HCT116 (cell line): ENCODE measurements around the gene RNPEPL1. TPM values are rescaled to one million over a fixed set of nuclear protein-coding genes. Genes with fewer than 3 reads are reported as not detected.

ENCODE experiments used
- ATAC-seq: fragments of 200-7000 bp; cut with Tn5 transposase; 2 replicates; pipeline ENCODE4 v1.9.1; 2020; ENCODE audit warnings: mild to moderate bottlenecking, moderate library complexity
- BruUV-seq: library from RNA; stranded (reverse); fragments of 400-500 nt; replicated peaks from 2 replicates; lab custom pipeline; 2021; lab: Mats Ljungman, UMichigan
- CTCF ChIA-PET: fragments of 300-600 bp; sonication (Branson Sonifier 250); formaldehyde crosslinking; loops from one replicate; lab custom pipeline; 2021; ENCODE audit warnings: antibody characterized with exemption; lab: Charles Lee
- POLR2A ChIA-PET: fragments of 300-600, 350-600 bp; sonication (Branson Sonifier 250); formaldehyde crosslinking; loops from one replicate; lab custom pipeline; 2021; ENCODE audit warnings: antibody characterized with exemption; lab: Charles Lee
- RAD21 ChIA-PET, 2 experiments: fragments of 300-600 bp; sonication (Branson Sonifier 250); formaldehyde crosslinking; loops; one replicate each; lab custom pipeline; 2023; ENCODE audit warnings: low total read pairs in 2 of 2; ENCODE audit not compliant: uncharacterized antibody in 2 of 2, unreplicated experiment in 2 of 2, low non-redundant PET in 1 of 2; lab: Charles Lee
- DNase-seq: peaks from one replicate; pipeline ENCODE4 v3.0.0-alpha.2; 2010; ENCODE audit warnings: low read depth, low spot score
- H2AFZ ChIP-seq: fragments of 200-600 bp; shearing (Covaris generic), sonication (generic); 2 replicates; pipeline ENCODE4 v1.6.1; 2017; ENCODE audit warnings: low read depth, mixed run types, mixed read lengths, antibody characterized with exemption, low read length; ENCODE audit not compliant: poor library complexity, severe bottlenecking
- H3K27ac ChIP-seq: 2 replicates; pipeline ENCODE4 v1.5.1; 2012; ENCODE audit warnings: low read depth, low read length
- H3K27me3 ChIP-seq: fragments of 200-600 bp; sonication (generic); 2 replicates; pipeline ENCODE4 v1.6.1; 2016; ENCODE audit warnings: mixed run types, low read length, mixed read lengths; ENCODE audit not compliant: insufficient read depth
- H3K36me3 ChIP-seq, 2 experiments: fragments of 200-500 bp in 1 of 2; fragments of 200-600 bp in 1 of 2; sonication (Bioruptor generic) in 1 of 2; sonication (generic) in 1 of 2; 2 replicates each; pipeline versions ENCODE4 v1.5.1 to v1.6.1; 2014 to 2016; ENCODE audit warnings: low read length in 2 of 2, inconsistent platforms in 1 of 2, mixed read lengths in 1 of 2, mixed run types in 1 of 2; ENCODE audit not compliant: insufficient read depth in 2 of 2, control insufficient read depth in 1 of 2
- H3K4me1 ChIP-seq, 2 experiments: fragments of 200-600 bp in 1 of 2; sonication (generic) in 1 of 2; 2 replicates each; pipeline versions ENCODE4 v1.5.1 to v1.6.1; 2012 to 2017; ENCODE audit warnings: low read length in 2 of 2, inconsistent platforms in 1 of 2, mild to moderate bottlenecking in 1 of 2, mixed read lengths in 1 of 2, mixed run types in 1 of 2, moderate library complexity in 1 of 2; ENCODE audit not compliant: insufficient read depth in 2 of 2, control insufficient read depth in 1 of 2
- H3K4me2 ChIP-seq: fragments of 200-600 bp; sonication (generic); 2 replicates; pipeline ENCODE4 v1.6.1; 2017; ENCODE audit warnings: mixed run types, low read length, mixed read lengths
- H3K4me3 ChIP-seq, 2 experiments: fragments of 200-600 bp in 1 of 2; sonication (generic) in 1 of 2; replicated peaks in 1 of 2; 2 replicates each; pipeline ENCODE4 v1.5.1; 2011 to 2016; ENCODE audit warnings: low read length in 2 of 2, control low read depth in 1 of 2, low read depth in 1 of 2, mild to moderate bottlenecking in 1 of 2, mixed read lengths in 1 of 2, mixed run types in 1 of 2
- H3K79me2 ChIP-seq: fragments of 200-600 bp; sonication (generic); 2 replicates; pipeline ENCODE4 v1.6.1; 2017; ENCODE audit warnings: mild to moderate bottlenecking, mixed run types, low read length, moderate library complexity, mixed read lengths; ENCODE audit not compliant: insufficient read depth
- H3K9ac ChIP-seq: fragments of 200-600 bp; sonication (generic); 2 replicates; pipeline ENCODE4 v1.6.1; 2016; ENCODE audit warnings: low read length, mixed read lengths
- H3K9me2 ChIP-seq: fragments of 200-600 bp; sonication (generic), shearing (Covaris generic); 2 replicates; pipeline ENCODE4 v1.6.1; 2017; ENCODE audit warnings: mixed run types, mild to moderate bottlenecking, moderate library complexity; ENCODE audit not compliant: insufficient read depth
- H3K9me3 ChIP-seq, 2 experiments: fragments of 200-500 bp in 1 of 2; fragments of 200-600 bp in 1 of 2; sonication (Bioruptor generic) in 1 of 2; sonication (generic) in 1 of 2; 2 replicates each; pipeline ENCODE4 v1.6.1; 2014 to 2017; ENCODE audit warnings: low read length in 2 of 2, mixed read lengths in 2 of 2, inconsistent platforms in 1 of 2, low read depth in 1 of 2, mild to moderate bottlenecking in 1 of 2, mixed run types in 1 of 2, moderate library complexity in 1 of 2; ENCODE audit not compliant: control insufficient read depth in 1 of 2, insufficient read depth in 1 of 2
- H4K20me1 ChIP-seq: fragments of 200-600 bp; sonication (generic), shearing (Covaris generic); 2 replicates; pipeline ENCODE4 v1.6.1; 2017; ENCODE audit warnings: mixed run types, mild to moderate bottlenecking, moderate library complexity; ENCODE audit not compliant: insufficient read depth
- EZH2phosphoT487 ChIP-seq: fragments of 200-600 bp; IDR thresholded peaks from 2 replicates; pipeline ENCODE4 v1.6.1; 2018; ENCODE audit warnings: antibody characterized with exemption, borderline replicate concordance
- SIN3A ChIP-seq: IDR thresholded peaks from 2 replicates; pipeline ENCODE4 v1.6.1; 2012; ENCODE audit warnings: low read depth
- intact Hi-C: fragments of 100-400 bp; cut with micrococcal nuclease; formaldehyde crosslinking; loops from 2 replicates; pipeline ENCODE4 v1.10.0; 2022
- total RNA-seq: library from RNA; stranded (reverse); gene quantifications from one replicate; pipeline ENCODE4 v1.2.1, GENCODE V29; 2021; ENCODE audit not compliant: unreplicated experiment
- TF ChIP-seq, protein P1 (sequence below): IDR thresholded peaks from 2 replicates; pipeline ENCODE4 v1.6.1; 2012; ENCODE audit warnings: low read depth

Gene RNPEPL1
- total RNA-seq, 1 experiment from 2014 or later, result 49.7 TPM

DNA sequence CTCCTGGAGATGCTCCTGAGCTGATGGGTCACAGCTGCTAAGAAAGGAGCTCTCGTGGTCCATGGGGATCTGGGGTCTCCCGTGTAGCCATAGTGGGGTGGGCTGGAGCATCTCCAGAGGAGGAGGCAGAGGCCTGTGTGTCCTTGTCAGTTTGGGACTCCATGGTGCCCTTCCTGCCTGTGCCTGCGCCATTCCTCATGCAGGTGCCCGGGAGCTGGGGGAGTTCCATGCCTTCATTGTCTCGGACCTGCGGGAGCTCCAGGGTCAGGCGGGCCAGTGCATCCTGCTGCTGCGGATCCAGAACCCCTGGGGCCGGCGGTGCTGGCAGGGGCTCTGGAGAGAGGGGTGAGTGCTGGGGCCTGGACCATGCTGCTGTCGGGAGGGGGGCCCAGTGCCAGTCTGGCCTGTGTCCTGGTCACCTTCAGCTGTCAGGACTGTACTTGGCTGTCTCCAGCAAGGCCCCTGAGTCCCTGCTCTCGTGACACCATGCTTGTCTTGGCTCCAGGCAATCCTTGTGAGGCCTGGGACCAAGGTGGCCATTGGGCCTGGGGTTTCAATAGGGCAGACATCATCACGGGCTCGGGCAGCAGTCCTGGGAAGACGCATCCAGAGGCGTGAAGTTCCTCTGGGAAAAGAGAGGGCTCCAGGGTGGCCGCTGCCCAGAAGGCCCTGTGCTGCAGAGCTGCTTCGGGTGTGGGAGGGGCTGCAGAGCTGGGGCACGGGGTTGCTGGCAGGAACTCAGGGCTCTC, 25.6 kb downstream of the RNPEPL1 start:
- Histone ChIP-seq H4K20me1 (no peaks in the 10 kb centered on the region), H3K9ac (no peak overlapping the region)
- CTCF ChIA-PET, result no interaction called here

More for the DNA sequence above, 25.6 kb downstream of the RNPEPL1 start:
- no peak overlapping the region for H3K4me2 ChIP-seq
- no peaks in the 10 kb centered on the region for H3K9me3 ChIP-seq
- no peaks in the 10 kb centered on the region for H3K4me1 ChIP-seq
- no peak overlapping the region for H3K27ac ChIP-seq
- BruUV-seq, result no TSS peak
- peaks cover 3 to 9% of the 10 kb centered on the region in 2 experiments; a peak in 3 of 4 replicates for H3K36me3 ChIP-seq
- TF ChIP-seq, protein P1, sequence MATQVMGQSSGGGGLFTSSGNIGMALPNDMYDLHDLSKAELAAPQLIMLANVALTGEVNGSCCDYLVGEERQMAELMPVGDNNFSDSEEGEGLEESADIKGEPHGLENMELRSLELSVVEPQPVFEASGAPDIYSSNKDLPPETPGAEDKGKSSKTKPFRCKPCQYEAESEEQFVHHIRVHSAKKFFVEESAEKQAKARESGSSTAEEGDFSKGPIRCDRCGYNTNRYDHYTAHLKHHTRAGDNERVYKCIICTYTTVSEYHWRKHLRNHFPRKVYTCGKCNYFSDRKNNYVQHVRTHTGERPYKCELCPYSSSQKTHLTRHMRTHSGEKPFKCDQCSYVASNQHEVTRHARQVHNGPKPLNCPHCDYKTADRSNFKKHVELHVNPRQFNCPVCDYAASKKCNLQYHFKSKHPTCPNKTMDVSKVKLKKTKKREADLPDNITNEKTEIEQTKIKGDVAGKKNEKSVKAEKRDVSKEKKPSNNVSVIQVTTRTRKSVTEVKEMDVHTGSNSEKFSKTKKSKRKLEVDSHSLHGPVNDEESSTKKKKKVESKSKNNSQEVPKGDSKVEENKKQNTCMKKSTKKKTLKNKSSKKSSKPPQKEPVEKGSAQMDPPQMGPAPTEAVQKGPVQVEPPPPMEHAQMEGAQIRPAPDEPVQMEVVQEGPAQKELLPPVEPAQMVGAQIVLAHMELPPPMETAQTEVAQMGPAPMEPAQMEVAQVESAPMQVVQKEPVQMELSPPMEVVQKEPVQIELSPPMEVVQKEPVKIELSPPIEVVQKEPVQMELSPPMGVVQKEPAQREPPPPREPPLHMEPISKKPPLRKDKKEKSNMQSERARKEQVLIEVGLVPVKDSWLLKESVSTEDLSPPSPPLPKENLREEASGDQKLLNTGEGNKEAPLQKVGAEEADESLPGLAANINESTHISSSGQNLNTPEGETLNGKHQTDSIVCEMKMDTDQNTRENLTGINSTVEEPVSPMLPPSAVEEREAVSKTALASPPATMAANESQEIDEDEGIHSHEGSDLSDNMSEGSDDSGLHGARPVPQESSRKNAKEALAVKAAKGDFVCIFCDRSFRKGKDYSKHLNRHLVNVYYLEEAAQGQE, result no peak
- TF ChIP-seq SIN3A (no peak), EZH2phosphoT487 (no peak)
- TF ChIP-seq, all 23 proteins: peak for 0
- H3K4me3 ChIP-seq, result no peak overlapping the region
- no peak overlapping the region for H2AFZ ChIP-seq
- H3K79me2 ChIP-seq, result peaks cover 13% of the 10 kb centered on the region
- no peaks in the 10 kb centered on the region for H3K9me2 ChIP-seq
- ChIA-PET RAD21 (no interaction called here), POLR2A (no interaction called here)
- ATAC-seq (no peak), DNase-seq (no peak)
- H3K27me3 ChIP-seq, result no peaks in the 10 kb centered on the region
- intact Hi-C loops, result no loop called here
